ENCODE measurements around the gene PRPSAP1. TPM values are rescaled to one million over a fixed set of nuclear protein-coding genes. Genes with fewer than 3 reads are reported as not detected.

The PRPSAP1 gene
- total and polyA plus RNA-seq, 8 donors = 25.0 to 49.0 (median 38.4) TPM

GRCh38 chr17:76277300-76278267, 76.1 kb downstream of the PRPSAP1 start:
- H3K4me3 ChIP-seq = no peak overlapping the region
- intact Hi-C loops (cut with DNase I; ENCODE audit: low total_unique reads) = loop anchor here (5.0 kb wide), 1 partner anchor 155 kb away; no protein-coding TSS in a partner anchor
- no peak overlapping the region for H3K27ac ChIP-seq
- no peaks in the 10 kb centered on the region for H3K27me3 ChIP-seq
- DNase-seq = no peak
- peaks cover 19 to 36% (median 29%) of the 10 kb centered on the region in 4 donors for H3K4me1 ChIP-seq
- 88 to 91% (median 90%) methylated on average over 25 to 31 of the region's 31 CpGs for WGBS, 5 donors
- TF ChIP-seq POLR2A (IDR thresholded peaks at IDR 0.05) (no peak), CTCF (IDR thresholded peaks at IDR 0.05) (no peak), POLR2AphosphoS5 (IDR thresholded peaks at IDR 0.05) (no peak), EP300 (IDR thresholded peaks at IDR 0.05) (no peak)
- no peaks in the 10 kb centered on the region for H3K9me3 ChIP-seq
- no peaks in the 10 kb centered on the region for H3K36me3 ChIP-seq

- Histone ChIP-seq H3K27ac (no peak overlapping the region), H3K36me3 (no peaks in the 10 kb centered on the region), H3K9me3 (no peaks in the 10 kb centered on the region), H3K4me3 (no peak overlapping the region), H3K27me3 (no peaks in the 10 kb centered on the region), H3K4me1 (peaks cover 28 to 45% (median 38%) of the 10 kb centered on the region in 4 donors)
- TF ChIP-seq POLR2AphosphoS5 (IDR thresholded peaks at IDR 0.05) (no peak), EP300 (IDR thresholded peaks at IDR 0.05) (no peak), CTCF (IDR thresholded peaks at IDR 0.05) (no peak), POLR2A (IDR thresholded peaks at IDR 0.05) (no peak)
- 85 to 95% (median 91%) methylated on average over 10 to 19 of the region's 19 CpGs for WGBS, 5 donors
- intact Hi-C loops (cut with DNase I; ENCODE audit: low total_unique reads) = loop anchor here (5.0 kb wide), 1 partner anchor 154 kb away; no protein-coding TSS in a partner anchor
- DNase-seq = no peak
These were observed 77.0 kb downstream of the PRPSAP1 start for GRCh38 chr17:76276461-76277299.

- TF ChIP-seq POLR2AphosphoS5 (IDR thresholded peaks at IDR 0.05) = no peak
- no peak for TF ChIP-seq CTCF (IDR thresholded peaks at IDR 0.05)
- no peak for TF ChIP-seq POLR2A (IDR thresholded peaks at IDR 0.05)
- TF ChIP-seq EP300 (IDR thresholded peaks at IDR 0.05) = no peak
- Histone ChIP-seq H3K27me3 (no peaks in the 10 kb centered on the region), H3K4me1 (peaks cover 35 to 51% (median 44%) of the 10 kb centered on the region in 4 donors), H3K9me3 (no peaks in the 10 kb centered on the region), H3K27ac (no peak overlapping the region), H3K36me3 (peaks cover 0 to 4% (median under 1%) of the 10 kb centered on the region in 4 donors), H3K4me3 (no peak overlapping the region)
- intact Hi-C loops (cut with DNase I; ENCODE audit: low total_unique reads) = loop anchor here (5.0 kb wide), 1 partner anchor 154 kb away; no protein-coding TSS in a partner anchor
- no peak for DNase-seq
- WGBS, 5 donors = 84 to 92% (median 91%) methylated on average over 9 to 11 of the region's 11 CpGs
These were observed 77.7 kb downstream of the PRPSAP1 start for GRCh38 chr17:76276069-76276431.
